Hepatocyte (in vitro differentiated cells): ENCODE measurements around the gene NADK2. TPM values are rescaled to one million over a fixed set of nuclear protein-coding genes. Genes with fewer than 3 reads are reported as not detected.

Experiments
- DNase-seq: peaks from one replicate; pipeline ENCODE4 v3.0.0-alpha.2; 2016; ENCODE audit warnings: low spot score
- H2AFZ ChIP-seq: fragments of 200-600 bp; sonication (generic); 2 replicates; pipeline ENCODE4 v1.6.0; 2016; ENCODE audit warnings: antibody characterized with exemption, mild to moderate bottlenecking
- H3K27ac ChIP-seq: fragments of 200-600 bp; sonication (generic); 2 replicates; pipeline ENCODE4 v1.5.1; 2016; ENCODE audit warnings: mild to moderate bottlenecking
- H3K27me3 ChIP-seq: fragments of 200-600 bp; sonication (generic); 2 replicates; pipeline ENCODE4 v1.6.1; 2016
- H3K36me3 ChIP-seq: fragments of 200-600 bp; sonication (generic); replicated peaks from 2 replicates; pipeline ENCODE4 v1.5.1; 2016; ENCODE audit warnings: low read depth; ENCODE audit not compliant: insufficient read depth
- H3K4me1 ChIP-seq: fragments of 200-600 bp; sonication (generic); 2 replicates; pipeline ENCODE4 v1.5.1; 2016; ENCODE audit warnings: mild to moderate bottlenecking, moderate library complexity; ENCODE audit not compliant: insufficient read depth
- H3K4me2 ChIP-seq: fragments of 200-600 bp; sonication (generic); 2 replicates; pipeline ENCODE4 v1.6.0; 2016
- H3K4me3 ChIP-seq: fragments of 200-600 bp; sonication (generic); 2 replicates; pipeline ENCODE4 v1.5.1; 2016; ENCODE audit warnings: mild to moderate bottlenecking
- H3K79me2 ChIP-seq: fragments of 200-600 bp; sonication (generic); 2 replicates; pipeline ENCODE4 v1.6.0; 2017; ENCODE audit warnings: mild to moderate bottlenecking
- H3K9me2 ChIP-seq: fragments of 200-600 bp; sonication (generic); replicated peaks from 2 replicates; pipeline ENCODE4 v1.6.0; 2017; ENCODE audit warnings: mild to moderate bottlenecking; ENCODE audit not compliant: insufficient read depth
- H3K9me3 ChIP-seq: fragments of 200-600 bp; sonication (generic); 2 replicates; pipeline ENCODE4 v1.5.1; 2016; ENCODE audit warnings: low read depth, mild to moderate bottlenecking
- H4K20me1 ChIP-seq: fragments of 200-600 bp; sonication (generic); 2 replicates; pipeline ENCODE4 v1.6.0; 2016; ENCODE audit warnings: mild to moderate bottlenecking; ENCODE audit not compliant: insufficient read depth, poor library complexity, severe bottlenecking
- EZH2 ChIP-seq: fragments of 200-600 bp; sonication (generic); IDR thresholded peaks from 2 replicates; pipeline ENCODE4 v1.6.1; 2016; ENCODE audit warnings: antibody characterized with exemption, mild to moderate bottlenecking, borderline replicate concordance
- EZH2phosphoT487 ChIP-seq: fragments of 200-600 bp; sonication (generic); IDR thresholded peaks from one replicate; pipeline ENCODE4 v1.6.1; 2018; ENCODE audit warnings: antibody characterized with exemption, mild to moderate bottlenecking, low read depth, moderate library complexity; ENCODE audit not compliant: unreplicated experiment, severe bottlenecking
- WGBS: methylation state at CpG from one replicate; pipeline ENCODE4 v1.1.6; 2016; ENCODE audit warnings: low lambda C conversion rate; ENCODE audit errors: missing lambda C conversion rate; 5-methylcytosine and 5-hydroxymethylcytosine counted together
- polyA plus RNA-seq: library from polyadenylated mRNA; unstranded; fragments of >200 nt; fragmentation: Nextera tagmentation; extraction: Ambion mirVana; gene quantifications from 2 replicates; pipeline ENCODE4 v1.2.1, GENCODE V29; 2016
- total RNA-seq: library from RNA; depleted of rRNA; stranded (reverse); fragments of >200 nt; gene quantifications from 2 replicates; pipeline ENCODE4 v1.2.3, GENCODE V29; 2014
- TF ChIP-seq, protein P1 (sequence below): fragments of 200-600 bp; sonication (generic); IDR thresholded peaks from 2 replicates; pipeline ENCODE4 v1.5.1; 2016; ENCODE audit warnings: antibody characterized with exemption, mild to moderate bottlenecking; ENCODE audit not compliant: poor library complexity

Gene NADK2
- total and polyA plus RNA-seq, 2 experiments from 2014 or later = 43.1 to 102 TPM

DNA sequence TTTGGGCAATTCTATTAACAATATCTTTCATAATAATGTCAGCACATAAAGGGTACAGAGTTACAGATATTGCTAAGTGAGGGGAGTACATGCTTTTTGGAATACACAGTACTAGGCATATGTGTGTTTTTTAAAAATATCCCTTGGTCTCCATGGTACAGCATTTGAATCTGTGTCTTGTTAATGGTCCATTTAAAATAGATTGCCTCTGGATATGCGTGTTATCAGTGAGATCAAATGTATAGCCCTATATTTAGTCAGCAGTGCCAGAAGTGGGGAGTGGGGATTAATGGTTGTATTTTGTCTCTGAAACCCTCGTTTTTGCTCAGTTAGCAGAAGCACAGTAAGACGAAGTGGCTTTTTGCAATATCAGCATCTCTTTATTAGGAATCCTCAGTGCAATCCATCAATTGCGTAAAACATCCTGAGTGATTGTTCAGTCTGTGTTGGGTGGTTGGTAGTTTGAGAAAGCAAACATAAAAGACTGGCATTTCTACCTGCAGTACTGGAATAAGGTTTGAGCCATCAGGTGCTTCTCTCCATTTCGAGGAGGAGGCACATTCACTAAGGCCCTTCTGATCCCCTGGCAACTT is 70.8 kb downstream of the NADK2 start:
- 81% methylated on average over 5 of the region's 5 CpGs for WGBS
- no peaks in the 10 kb centered on the region for H3K9me2 ChIP-seq
- no peak overlapping the region for H3K27ac ChIP-seq
- no peaks in the 10 kb centered on the region for H3K27me3 ChIP-seq
- H3K9me3 ChIP-seq = no peaks in the 10 kb centered on the region
- TF ChIP-seq EZH2phosphoT487 (no peak), EZH2 (no peak)
- TF ChIP-seq, protein P1, sequence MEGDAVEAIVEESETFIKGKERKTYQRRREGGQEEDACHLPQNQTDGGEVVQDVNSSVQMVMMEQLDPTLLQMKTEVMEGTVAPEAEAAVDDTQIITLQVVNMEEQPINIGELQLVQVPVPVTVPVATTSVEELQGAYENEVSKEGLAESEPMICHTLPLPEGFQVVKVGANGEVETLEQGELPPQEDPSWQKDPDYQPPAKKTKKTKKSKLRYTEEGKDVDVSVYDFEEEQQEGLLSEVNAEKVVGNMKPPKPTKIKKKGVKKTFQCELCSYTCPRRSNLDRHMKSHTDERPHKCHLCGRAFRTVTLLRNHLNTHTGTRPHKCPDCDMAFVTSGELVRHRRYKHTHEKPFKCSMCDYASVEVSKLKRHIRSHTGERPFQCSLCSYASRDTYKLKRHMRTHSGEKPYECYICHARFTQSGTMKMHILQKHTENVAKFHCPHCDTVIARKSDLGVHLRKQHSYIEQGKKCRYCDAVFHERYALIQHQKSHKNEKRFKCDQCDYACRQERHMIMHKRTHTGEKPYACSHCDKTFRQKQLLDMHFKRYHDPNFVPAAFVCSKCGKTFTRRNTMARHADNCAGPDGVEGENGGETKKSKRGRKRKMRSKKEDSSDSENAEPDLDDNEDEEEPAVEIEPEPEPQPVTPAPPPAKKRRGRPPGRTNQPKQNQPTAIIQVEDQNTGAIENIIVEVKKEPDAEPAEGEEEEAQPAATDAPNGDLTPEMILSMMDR = no peak
- peaks cover 4% of the 10 kb centered on the region for H3K36me3 ChIP-seq
- H3K4me3 ChIP-seq = no peak overlapping the region
- H3K79me2 ChIP-seq = peaks cover 29% of the 10 kb centered on the region
- H2AFZ ChIP-seq = no peak overlapping the region
- DNase-seq = no peak
- H3K4me2 ChIP-seq = no peak overlapping the region
- no peaks in the 10 kb centered on the region for H4K20me1 ChIP-seq
- no peaks in the 10 kb centered on the region for H3K4me1 ChIP-seq

DNA sequence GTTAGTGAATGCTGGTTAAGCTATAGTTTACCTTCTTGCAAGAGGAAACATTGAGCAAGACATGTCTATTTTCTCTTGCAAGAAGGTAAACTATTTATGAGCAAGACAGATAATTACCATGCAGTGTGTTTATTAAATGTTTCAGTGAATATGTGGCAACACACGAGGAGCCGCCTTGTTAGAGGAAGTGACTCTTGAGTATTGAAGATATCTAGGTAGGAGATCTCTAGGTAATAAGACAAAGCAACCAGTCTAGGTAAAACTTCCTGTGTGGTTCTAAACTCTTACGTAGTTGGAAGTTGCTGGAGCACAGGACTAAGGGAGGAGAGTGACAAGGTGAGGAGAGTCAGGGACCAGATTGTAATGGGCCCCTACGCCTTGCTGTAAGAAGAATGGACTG is 73.0 kb downstream of the NADK2 start:
- Histone ChIP-seq H3K27me3 (no peaks in the 10 kb centered on the region), H3K9me2 (no peaks in the 10 kb centered on the region), H4K20me1 (no peaks in the 10 kb centered on the region), H3K4me1 (no peaks in the 10 kb centered on the region), H3K4me2 (no peak overlapping the region), H3K27ac (no peak overlapping the region), H3K79me2 (peaks cover 50% of the 10 kb centered on the region), H3K36me3 (peaks cover 4% of the 10 kb centered on the region), H2AFZ (no peak overlapping the region), H3K9me3 (no peaks in the 10 kb centered on the region), H3K4me3 (no peak overlapping the region)
- TF ChIP-seq, protein P1 = no peak
- no peak for TF ChIP-seq EZH2
- TF ChIP-seq EZH2phosphoT487 = no peak
- DNase-seq = no peak
- WGBS = 91% methylated on average over 4 of the region's 4 CpGs

DNA sequence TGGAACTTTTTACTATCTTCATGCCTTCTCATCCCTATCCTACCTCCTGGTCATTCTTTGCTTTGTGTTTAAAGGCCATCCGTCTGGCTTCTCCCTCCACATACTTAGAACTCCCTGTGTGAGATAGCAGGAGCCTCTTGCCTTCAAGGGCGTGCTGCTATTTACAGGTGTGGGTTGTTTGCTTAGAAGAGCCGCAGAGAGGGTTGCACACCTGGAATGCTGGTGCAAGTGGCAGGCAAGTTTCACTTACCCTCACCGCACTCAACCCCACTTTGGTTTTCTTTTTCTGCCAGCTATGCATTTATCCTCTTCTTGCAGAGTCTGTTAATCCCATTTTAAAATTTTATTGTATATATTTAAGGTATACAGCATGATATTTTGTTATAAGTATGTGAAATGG is 77.3 kb downstream of the NADK2 start:
- H3K4me2 ChIP-seq = no peak overlapping the region
- H3K27ac ChIP-seq = no peak overlapping the region
- TF ChIP-seq EZH2 = no peak
- no peak for TF ChIP-seq EZH2phosphoT487
- TF ChIP-seq, protein P1 = no peak
- no peak overlapping the region for H2AFZ ChIP-seq
- H3K4me1 ChIP-seq = peaks cover 23% of the 10 kb centered on the region
- H3K9me2 ChIP-seq = no peaks in the 10 kb centered on the region
- no peaks in the 10 kb centered on the region for H3K27me3 ChIP-seq
- H3K79me2 ChIP-seq = peaks cover 81% of the 10 kb centered on the region
- 82% methylated on average over 4 of the region's 4 CpGs for WGBS
- H3K36me3 ChIP-seq = peaks cover 4% of the 10 kb centered on the region
- H4K20me1 ChIP-seq = no peaks in the 10 kb centered on the region
- no peaks in the 10 kb centered on the region for H3K9me3 ChIP-seq
- H3K4me3 ChIP-seq = no peak overlapping the region
- DNase-seq = no peak
